HUES64 (cell line): ENCODE data around the gene ARHGAP35.

ENCODE experiments used
- H3K27ac ChIP-seq: 2 replicates; pipeline ENCODE4 v1.7.0; 2013; ENCODE audit warnings: low read depth, low read length, inconsistent platforms
- H3K27me3 ChIP-seq: 2 replicates; pipeline ENCODE4 v1.6.1; 2013; ENCODE audit warnings: mild to moderate bottlenecking, low read length; ENCODE audit not compliant: insufficient read depth
- H3K36me3 ChIP-seq: 2 replicates; pipeline ENCODE4 v1.6.1; 2013; ENCODE audit warnings: mild to moderate bottlenecking, low read length; ENCODE audit not compliant: insufficient read depth
- H3K4me1 ChIP-seq: 2 replicates; pipeline ENCODE4 v1.6.1; 2013; ENCODE audit warnings: mild to moderate bottlenecking, low read length, moderate library complexity; ENCODE audit not compliant: insufficient read depth
- H3K4me3 ChIP-seq: 2 replicates; pipeline ENCODE4 v1.5.1; 2013; ENCODE audit warnings: mild to moderate bottlenecking, low read length, moderate library complexity
- H3K9ac ChIP-seq: 2 replicates; pipeline ENCODE4 v1.6.1; 2013; ENCODE audit warnings: mild to moderate bottlenecking, low read depth, low read length
- H3K9me3 ChIP-seq: 2 replicates; pipeline ENCODE4 v1.6.1; 2013; ENCODE audit warnings: low read depth, low read length; ENCODE audit not compliant: insufficient read depth
- WGBS: fragments of 150-250, 120-280 bp; methylation state at CpG from one replicate; pipeline ENCODE4 v1.1.7; 2013; ENCODE audit warnings: missing lambda C conversion rate; 5-methylcytosine and 5-hydroxymethylcytosine counted together

Gene ARHGAP35

DNA sequence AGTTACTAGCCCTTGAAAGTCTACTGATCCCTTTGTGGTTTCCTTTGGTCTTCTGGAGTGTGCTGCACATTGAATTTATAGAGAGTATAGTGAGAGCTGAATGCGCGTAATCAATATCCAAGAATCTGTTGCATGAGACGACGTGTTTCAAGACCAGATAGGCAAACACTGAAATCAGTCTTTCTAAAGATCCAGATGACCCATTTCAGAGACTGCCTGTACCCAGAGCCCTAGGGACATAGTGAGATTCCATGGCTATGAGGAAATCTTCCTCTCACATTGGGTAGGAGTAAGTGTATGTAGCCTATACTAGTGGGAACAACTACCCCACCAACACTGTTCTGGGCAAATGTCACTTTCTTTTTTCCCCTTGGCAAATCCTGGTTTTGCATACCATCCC is 48.6 kb downstream of the ARHGAP35 start:
- 98% methylated on average over 4 of the region's 4 CpGs for WGBS
- Histone ChIP-seq H3K36me3 (no peaks in the 10 kb centered on the region), H3K27me3 (no peaks in the 10 kb centered on the region), H3K9ac (no peak overlapping the region), H3K9me3 (no peaks in the 10 kb centered on the region), H3K4me3 (no peak overlapping the region), H3K27ac (no peak overlapping the region), H3K4me1 (peaks cover 31% of the 10 kb centered on the region)
